WTC11 (cell line): ENCODE measurements around the gene TUBA3C.

Experiments used
- CREM ChIP-seq: sonication (generic); formaldehyde crosslinking; IDR thresholded peaks from 2 replicates; pipeline ENCODE4 v1.8.1; 2022; ENCODE audit warnings: mild to moderate bottlenecking, missing genetic modification reagents, moderate library complexity
- CTCF ChIP-seq: fragments of 200-600 bp; IDR thresholded peaks from 2 replicates; pipeline ENCODE4 v1.8.0; 2022; ENCODE audit warnings: antibody characterized with exemption
- GTF2I ChIP-seq: fragments of 250-450 bp; sonication (Bioruptor Pico); conservative IDR thresholded peaks from 2 replicates; pipeline ENCODE4 v1.4.0; 2021; ENCODE audit warnings: mild to moderate bottlenecking
- MAX ChIP-seq: sonication (generic); formaldehyde crosslinking; IDR thresholded peaks from 2 replicates; pipeline ENCODE4 v1.8.0; 2022; ENCODE audit warnings: mild to moderate bottlenecking, missing genetic modification reagents
- NR1H2 ChIP-seq: sonication (generic); formaldehyde crosslinking; IDR thresholded peaks from 2 replicates; pipeline ENCODE4 v1.9.0; 2021; ENCODE audit warnings: mild to moderate bottlenecking, moderate library complexity, missing genetic modification reagents
- PREB ChIP-seq: sonication (generic); formaldehyde crosslinking; IDR thresholded peaks from 2 replicates; pipeline ENCODE4 v1.8.1; 2022; ENCODE audit warnings: mild to moderate bottlenecking, missing genetic modification reagents, moderate library complexity, borderline replicate concordance
- RELA ChIP-seq: sonication (generic); formaldehyde crosslinking; IDR thresholded peaks from 2 replicates; pipeline ENCODE4 v1.8.1; 2022; ENCODE audit warnings: missing genetic modification reagents, mild to moderate bottlenecking, borderline replicate concordance
- SOX15 ChIP-seq: fragments of 250-450 bp; sonication (Bioruptor Pico); IDR thresholded peaks from 2 replicates; pipeline ENCODE4 v1.9.0; 2021; ENCODE audit warnings: mild to moderate bottlenecking
- USF2 ChIP-seq: sonication (generic); formaldehyde crosslinking; IDR thresholded peaks from 2 replicates; pipeline ENCODE4 v1.8.1; 2023; ENCODE audit warnings: mild to moderate bottlenecking, missing genetic modification reagents, moderate library complexity
- ZNF138 ChIP-seq: sonication (generic); formaldehyde crosslinking; conservative IDR thresholded peaks from 2 replicates; pipeline ENCODE4 v1.8.1; 2022; ENCODE audit warnings: mild to moderate bottlenecking, moderate library complexity, missing genetic modification reagents
- ZNF281 ChIP-seq: sonication (generic); formaldehyde crosslinking; IDR thresholded peaks from 2 replicates; pipeline ENCODE4 v1.8.0; 2023; ENCODE audit warnings: mild to moderate bottlenecking, missing genetic modification reagents

- no peak for TF ChIP-seq NR1H2 (CRISPR knock-in tag)
- TF ChIP-seq CREM (CRISPR knock-in tag) = no peak
- TF ChIP-seq CTCF = no peak
- no peak for TF ChIP-seq MAX (CRISPR knock-in tag)
- TF ChIP-seq SOX15 (CRISPR knock-in tag) = no peak
- no peak for TF ChIP-seq USF2
- no peak for TF ChIP-seq PREB
- TF ChIP-seq ZNF281 (CRISPR knock-in tag) = no peak
- no peak for TF ChIP-seq GTF2I (CRISPR knock-in tag)
- no peak for TF ChIP-seq RELA (CRISPR knock-in tag)
- TF ChIP-seq ZNF138 (CRISPR knock-in tag) = no peak
Observed at GRCh38 chr13:19181021-19181620, 503 bp downstream of the TUBA3C start.
